ENCODE measurements around the gene ASB3. TPM values are rescaled to one million over a fixed set of nuclear protein-coding genes. Genes with fewer than 3 reads are reported as not detected.

The ASB3 gene
- total and polyA plus RNA-seq, 9 of the 15 experiments (the other 6 are each of a cell fraction or from before 2014, with no cell fraction given), result 13.6 to 35.3 (median 18.7) TPM

- no peak for TF ChIP-seq SLC30A9 (CRISPR knock-in tag; IDR thresholded peaks at IDR 0.05)
- no peak for TF ChIP-seq ILK (tag; IDR thresholded peaks at IDR 0.05; ENCODE audit: borderline replicate concordance, low read depth)
- no peak for TF ChIP-seq TEAD4 (IDR thresholded peaks at IDR 0.05; ENCODE audit: low read length)
- TF ChIP-seq TEAD4 (CRISPR knock-in tag; IDR thresholded peaks at IDR 0.05; ENCODE audit: borderline replicate concordance), result no peak
Measured at GRCh38 chr2:53755121-53755520, 31.6 kb downstream of the ASB3 start (continued).

- no peaks in the 10 kb centered on the region for H3K4me1 ChIP-seq (replicated peaks in 1 of 2; ENCODE audit: control insufficient read depth in 2 of 2, insufficient read depth in 2 of 2, low read length in 2 of 2)
- H3K27ac ChIP-seq (ENCODE audit: extremely low read depth, low read depth, low read length), result no peak overlapping the region
- ChIA-PET POLR2A (no interaction called here), CTCF (ENCODE audit: low intra/inter-chr PET ratio) (no interaction called here)
- H3K4me3 ChIP-seq, result no peak overlapping the region
- no peaks in the 10 kb centered on the region for H3K27me3 ChIP-seq (ENCODE audit: control insufficient read depth in 2 of 2, insufficient read depth in 2 of 2, low read length in 2 of 2)
- no peaks in the 10 kb centered on the region for H4K20me1 ChIP-seq (replicated peaks; ENCODE audit: control insufficient read depth, insufficient read depth, low read length)
- DNase-seq (ENCODE audit: extremely low read depth in 1 of 4, low spot score in 3 of 4) (no peak), FAIRE-seq (no peak), ATAC-seq (no peak)
- no peak for TF ChIP-seq CLOCK (CRISPR knock-in tag; IDR thresholded peaks at IDR 0.05; ENCODE audit: borderline replicate concordance)
- no peak for TF ChIP-seq HNRNPLL (IDR thresholded peaks at IDR 0.05; ENCODE audit: low read depth, low read length, poor library complexity, severe bottlenecking)
- TF ChIP-seq SMAD4 (CRISPR knock-in tag; conservative IDR thresholded peaks at IDR 0.05), result no peak
- TF ChIP-seq RBM17 (IDR thresholded peaks at IDR 0.05; ENCODE audit: borderline replicate concordance, low read depth, low read length), result no peak
- no peak for TF ChIP-seq HOXB6 (CRISPR knock-in tag; IDR thresholded peaks at IDR 0.05; ENCODE audit: borderline replicate concordance)
- TF ChIP-seq KLF16 (IDR thresholded peaks at IDR 0.05), result no peak
- TF ChIP-seq RBM14 (IDR thresholded peaks at IDR 0.05; ENCODE audit: borderline replicate concordance, insufficient read depth, low read depth, low read length), result no peak
- TF ChIP-seq ZNF644 (tag; IDR thresholded peaks at IDR 0.05; ENCODE audit: low read depth), result no peak
- H3K9ac ChIP-seq (ENCODE audit: insufficient read depth in 1 of 2, low read depth in 2 of 2, low read length in 2 of 2), result no peak overlapping the region
- H3K9me3 ChIP-seq (replicated peaks; ENCODE audit: control insufficient read depth, insufficient read depth, low read depth, low read length), result no peaks in the 10 kb centered on the region
- in situ Hi-C loops (cut with MboI) (no loop called here), intact Hi-C loops (cut with micrococcal nuclease) (no loop called here)
- no peaks in the 10 kb centered on the region for H3K79me2 ChIP-seq (ENCODE audit: control insufficient read depth, insufficient read depth, low read length)
- BruUV-seq (replicated peaks), result no TSS peak
- no peak overlapping the region for H3K4me2 ChIP-seq (ENCODE audit: insufficient read depth, low read length)
- peaks cover 14% of the 10 kb centered on the region; the same call in 2 of the 3 replicates for H3K36me3 ChIP-seq (ENCODE audit: control insufficient read depth, insufficient read depth, low read length)
- no peaks in the 10 kb centered on the region for H3K9me1 ChIP-seq (ENCODE audit: control insufficient read depth, insufficient read depth, low read length)
- H2AFZ ChIP-seq (ENCODE audit: low read depth, low read length), result no peak overlapping the region
Measured at GRCh38 chr2:53753041-53753440, 33.7 kb downstream of the ASB3 start.
